Skeletal muscle satellite cell (primary cell): ENCODE measurements around the gene TMEM147. TPM values are rescaled to one million over a fixed set of nuclear protein-coding genes. Genes with fewer than 3 reads are reported as not detected.
A peak's percentile ranks its signal among the peaks of the same experiment; 100 is the strongest.

ENCODE experiments used
- H3K27me3 ChIP-seq: 2 replicates; pipeline ENCODE4 v1.7.0; 2013; ENCODE audit warnings: low read length; ENCODE audit not compliant: control insufficient read depth, insufficient read depth
- H3K36me3 ChIP-seq: 2 replicates; pipeline ENCODE4 v1.7.0; 2013; ENCODE audit warnings: mild to moderate bottlenecking, control low read depth, low read length; ENCODE audit not compliant: insufficient read depth
- H3K4me1 ChIP-seq: 2 replicates; pipeline ENCODE4 v1.7.0; 2013; ENCODE audit warnings: low read length; ENCODE audit not compliant: control insufficient read depth, insufficient read depth
- H3K4me2 ChIP-seq: 2 replicates; pipeline ENCODE4 v1.7.0; 2013; ENCODE audit warnings: mild to moderate bottlenecking, low read length
- H3K4me3 ChIP-seq: 2 replicates; pipeline ENCODE4 v1.7.0; 2013; ENCODE audit warnings: low read length
- H3K9ac ChIP-seq: 2 replicates; pipeline ENCODE4 v1.7.0; 2013; ENCODE audit warnings: mild to moderate bottlenecking, low read depth, low read length, moderate library complexity
- H3K9me3 ChIP-seq: replicated peaks from 2 replicates; pipeline ENCODE4 v1.7.0; 2013; ENCODE audit warnings: mild to moderate bottlenecking, control low read depth, low read length
- total RNA-seq: library from RNA; depleted of rRNA; stranded (reverse); fragments of >200 nt; gene quantifications from 2 replicates; pipeline ENCODE4 v1.2.3, GENCODE V29; 2012; rRNA removed

The TMEM147 gene
- 74.8 and 113 TPM in 2 replicates for total RNA-seq

GRCh38 chr19:35545001-35545854, at the start of gene TMEM147:
Gene TMEM147 (plus strand): TSS chr19:35545626. CDS start chr19:35545740, 114 bp downstream.
- Histone ChIP-seq H3K27me3 (no peaks in the 10 kb centered on the region), H3K36me3 (peaks cover 3% of the 10 kb centered on the region), H3K9ac (peak within 1 kb of the TSS; percentile 99), H3K9me3 (no peaks in the 10 kb centered on the region), H3K4me3 (peak within 1 kb of the TSS; percentile 99), H3K4me1 (peaks cover 18% of the 10 kb centered on the region), H3K4me2 (peak within 1 kb of the TSS; percentile 99)

DNA sequence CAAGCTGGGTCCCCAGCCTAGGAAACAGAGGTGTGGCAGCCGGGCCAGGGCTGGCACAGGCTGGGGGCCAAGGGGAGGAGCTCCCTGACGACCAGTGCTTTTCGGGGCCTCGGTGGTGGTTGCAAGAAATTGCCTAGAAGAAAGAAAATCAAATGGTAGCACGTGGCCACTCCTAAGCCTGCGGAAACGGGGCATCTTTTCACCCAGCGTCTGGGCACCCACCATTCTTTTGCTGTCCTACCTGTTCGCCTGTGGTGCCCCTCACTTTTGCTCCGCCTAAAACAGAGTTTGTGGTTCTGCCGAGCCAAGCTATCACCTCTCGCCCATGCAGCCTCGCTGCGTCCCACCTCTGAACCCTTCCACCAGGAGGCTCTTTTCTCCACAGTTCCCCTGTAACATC, 48.0 kb upstream of the TMEM147 start:
- no peak overlapping the region for H3K4me2 ChIP-seq
- H3K9ac ChIP-seq, result no peak overlapping the region
- H3K27me3 ChIP-seq, result peaks cover 52% of the 10 kb centered on the region
- H3K36me3 ChIP-seq, result no peaks in the 10 kb centered on the region
- H3K4me3 ChIP-seq, result no peak overlapping the region
- no peaks in the 10 kb centered on the region for H3K9me3 ChIP-seq
- H3K4me1 ChIP-seq, result no peaks in the 10 kb centered on the region

DNA sequence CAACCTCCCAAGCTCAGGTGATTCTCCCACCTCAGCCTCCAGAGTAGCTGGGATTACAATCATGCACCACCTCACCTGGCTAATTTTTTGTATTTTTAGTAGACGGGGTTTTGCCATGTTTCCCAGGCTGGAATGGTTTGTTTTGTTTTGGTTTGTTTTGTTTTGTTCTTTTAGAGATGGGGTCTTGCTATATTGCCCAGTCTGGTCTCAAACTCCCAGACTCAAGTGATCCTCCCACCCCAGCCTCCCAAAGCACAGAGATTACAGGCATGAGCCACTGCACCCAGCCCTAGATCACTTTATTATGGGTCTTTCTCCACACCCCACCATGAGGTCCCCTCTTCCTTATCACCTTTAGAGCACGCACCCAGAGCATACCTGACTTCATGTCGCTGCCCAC, 47.2 kb upstream of the TMEM147 start:
- Histone ChIP-seq H3K4me2 (no peak overlapping the region), H3K27me3 (peaks cover 50% of the 10 kb centered on the region), H3K9ac (no peak overlapping the region), H3K36me3 (no peaks in the 10 kb centered on the region), H3K9me3 (no peaks in the 10 kb centered on the region), H3K4me1 (no peaks in the 10 kb centered on the region), H3K4me3 (no peak overlapping the region)

DNA sequence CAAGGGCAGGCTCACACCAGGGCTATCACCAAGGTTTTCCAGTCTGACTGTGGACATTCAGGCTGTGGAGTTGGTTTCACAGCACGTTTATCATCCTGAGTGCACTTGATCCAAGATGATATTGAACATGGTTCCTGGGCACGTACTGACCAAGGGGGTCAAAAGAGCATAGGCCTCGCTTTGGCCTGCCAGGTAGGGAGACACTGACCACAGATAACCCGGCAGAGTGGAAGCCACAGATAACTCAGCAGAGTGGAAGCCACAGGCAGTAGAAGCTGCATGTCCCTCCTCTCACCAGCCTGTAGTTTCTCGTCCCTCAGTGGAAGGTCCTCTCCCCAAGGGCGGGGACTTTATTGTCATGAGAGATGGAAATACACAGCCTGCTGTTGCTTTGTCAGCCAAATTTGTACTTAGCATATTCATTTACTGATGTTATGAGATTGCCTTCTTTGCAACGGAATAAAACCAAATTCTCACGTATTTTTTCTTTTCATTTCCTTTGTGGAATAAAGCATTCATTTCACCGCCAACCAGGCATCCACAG, 46.4 kb upstream of the TMEM147 start:
- H3K9ac ChIP-seq, result no peak overlapping the region

GRCh38 chr19:35500611-35501010, 44.8 kb upstream of the TMEM147 start:
- Histone ChIP-seq H3K9ac (no peak overlapping the region), H3K4me2 (no peak overlapping the region), H3K36me3 (no peaks in the 10 kb centered on the region), H3K4me3 (no peak overlapping the region), H3K27me3 (peaks cover 58% of the 10 kb centered on the region), H3K9me3 (no peaks in the 10 kb centered on the region), H3K4me1 (no peaks in the 10 kb centered on the region)

More for the DNA sequence above, 46.4 kb upstream of the TMEM147 start:
- H3K9me3 ChIP-seq, result no peaks in the 10 kb centered on the region
- no peak overlapping the region for H3K4me3 ChIP-seq
- no peaks in the 10 kb centered on the region for H3K4me1 ChIP-seq
- H3K4me2 ChIP-seq, result no peak overlapping the region
- H3K27me3 ChIP-seq, result peaks cover 50% of the 10 kb centered on the region
- no peaks in the 10 kb centered on the region for H3K36me3 ChIP-seq

- Histone ChIP-seq H3K36me3 (no peaks in the 10 kb centered on the region), H3K9ac (no peak overlapping the region), H3K4me3 (no peak overlapping the region), H3K9me3 (no peaks in the 10 kb centered on the region), H3K27me3 (peaks cover 67% of the 10 kb centered on the region), H3K4me1 (no peaks in the 10 kb centered on the region), H3K4me2 (no peak overlapping the region)
Observed at GRCh38 chr19:35501684-35502083, 43.7 kb upstream of the TMEM147 start.

DNA sequence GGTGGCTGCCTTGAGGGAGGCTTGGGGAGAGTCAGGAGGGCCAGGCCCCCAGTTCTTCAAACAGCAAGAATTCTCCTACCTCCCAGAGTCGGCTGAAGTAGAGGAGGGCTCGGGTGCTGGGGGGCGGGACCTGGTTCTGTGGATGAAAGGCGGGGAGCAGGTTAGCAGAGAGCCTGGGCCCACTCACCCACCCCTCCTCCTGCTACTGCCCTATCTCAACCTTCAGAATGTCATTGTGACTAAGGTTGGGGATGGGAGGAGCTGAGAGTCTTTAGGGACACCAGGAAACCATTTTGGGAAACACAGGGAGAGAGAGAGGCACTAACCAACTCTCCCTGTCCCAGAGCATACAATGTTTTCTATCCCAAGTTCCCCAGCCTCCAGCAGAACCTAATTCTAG, 42.7 kb upstream of the TMEM147 start:
- H3K4me1 ChIP-seq, result no peaks in the 10 kb centered on the region
- no peak overlapping the region for H3K4me3 ChIP-seq
- H3K9ac ChIP-seq, result no peak overlapping the region
- no peaks in the 10 kb centered on the region for H3K36me3 ChIP-seq
- H3K27me3 ChIP-seq, result peaks cover 70% of the 10 kb centered on the region
- H3K4me2 ChIP-seq, result no peak overlapping the region
- H3K9me3 ChIP-seq, result no peaks in the 10 kb centered on the region

- Histone ChIP-seq H3K9ac (no peak overlapping the region), H3K4me2 (no peak overlapping the region), H3K4me3 (no peak overlapping the region), H3K27me3 (peaks cover 79% of the 10 kb centered on the region), H3K36me3 (no peaks in the 10 kb centered on the region), H3K4me1 (peaks cover 11% of the 10 kb centered on the region), H3K9me3 (no peaks in the 10 kb centered on the region)
Observed at GRCh38 chr19:35506011-35506410, 39.4 kb upstream of the TMEM147 start.

- Histone ChIP-seq H3K27me3 (peaks cover 83% of the 10 kb centered on the region), H3K4me3 (no peak overlapping the region), H3K4me2 (no peak overlapping the region), H3K9me3 (no peaks in the 10 kb centered on the region), H3K4me1 (peaks cover 11% of the 10 kb centered on the region), H3K36me3 (no peaks in the 10 kb centered on the region), H3K9ac (no peak overlapping the region)
Observed at GRCh38 chr19:35507561-35507960, 37.9 kb upstream of the TMEM147 start.

GRCh38 chr19:35508129-35508528, 37.3 kb upstream of the TMEM147 start:
- H3K4me3 ChIP-seq, result no peak overlapping the region
- peaks cover 13% of the 10 kb centered on the region for H3K4me1 ChIP-seq
- peaks cover 83% of the 10 kb centered on the region for H3K27me3 ChIP-seq

DNA sequence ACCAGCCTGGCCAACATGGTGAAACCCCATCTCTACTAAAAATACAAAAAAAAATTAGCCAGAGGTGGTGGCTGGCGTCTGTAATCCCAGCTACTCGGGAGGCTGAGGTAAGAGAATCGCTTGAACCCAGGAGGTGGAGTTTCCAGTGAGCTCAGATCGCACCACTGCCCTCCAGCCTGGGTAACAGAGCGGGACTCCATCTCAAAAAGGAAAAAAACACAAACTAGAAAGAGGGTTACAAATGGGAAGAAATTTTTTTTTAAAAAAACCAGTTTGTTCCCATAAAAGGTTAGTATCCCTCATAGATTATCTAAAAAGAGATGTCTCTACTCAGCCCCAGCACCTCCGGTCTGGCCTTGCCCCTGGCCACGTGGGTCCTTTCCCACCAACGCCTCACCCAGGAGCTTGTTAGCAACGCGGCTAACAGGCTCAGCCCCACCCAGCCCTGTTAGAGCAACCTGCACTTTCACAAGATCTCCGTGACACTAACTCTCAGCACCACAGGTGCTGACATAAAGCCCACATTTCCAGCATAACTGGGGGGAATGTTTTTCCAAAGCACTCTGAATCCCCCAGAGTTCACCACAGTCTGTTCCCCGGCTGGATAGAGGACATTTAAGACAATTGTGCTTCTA, 36.3 kb upstream of the TMEM147 start:
- Histone ChIP-seq H3K4me1 (peaks cover 23% of the 10 kb centered on the region), H3K36me3 (no peaks in the 10 kb centered on the region), H3K27me3 (peaks cover 81% of the 10 kb centered on the region), H3K9me3 (no peaks in the 10 kb centered on the region), H3K4me2 (no peak overlapping the region), H3K9ac (no peak overlapping the region), H3K4me3 (no peak overlapping the region)

More at GRCh38 chr19:35508129-35508528, 37.3 kb upstream of the TMEM147 start:
- Histone ChIP-seq H3K9ac (no peak overlapping the region), H3K4me2 (no peak overlapping the region), H3K9me3 (no peaks in the 10 kb centered on the region), H3K36me3 (no peaks in the 10 kb centered on the region)
